NCI-H1930 (cell line): ENCODE measurements around the gene DNPEP.

Source experiments
- DNase-seq, 2 experiments: peaks; one replicate each; lab custom pipeline; 2025; lab: John Stamatoyannopoulos, UW

Gene DNPEP

DNA sequence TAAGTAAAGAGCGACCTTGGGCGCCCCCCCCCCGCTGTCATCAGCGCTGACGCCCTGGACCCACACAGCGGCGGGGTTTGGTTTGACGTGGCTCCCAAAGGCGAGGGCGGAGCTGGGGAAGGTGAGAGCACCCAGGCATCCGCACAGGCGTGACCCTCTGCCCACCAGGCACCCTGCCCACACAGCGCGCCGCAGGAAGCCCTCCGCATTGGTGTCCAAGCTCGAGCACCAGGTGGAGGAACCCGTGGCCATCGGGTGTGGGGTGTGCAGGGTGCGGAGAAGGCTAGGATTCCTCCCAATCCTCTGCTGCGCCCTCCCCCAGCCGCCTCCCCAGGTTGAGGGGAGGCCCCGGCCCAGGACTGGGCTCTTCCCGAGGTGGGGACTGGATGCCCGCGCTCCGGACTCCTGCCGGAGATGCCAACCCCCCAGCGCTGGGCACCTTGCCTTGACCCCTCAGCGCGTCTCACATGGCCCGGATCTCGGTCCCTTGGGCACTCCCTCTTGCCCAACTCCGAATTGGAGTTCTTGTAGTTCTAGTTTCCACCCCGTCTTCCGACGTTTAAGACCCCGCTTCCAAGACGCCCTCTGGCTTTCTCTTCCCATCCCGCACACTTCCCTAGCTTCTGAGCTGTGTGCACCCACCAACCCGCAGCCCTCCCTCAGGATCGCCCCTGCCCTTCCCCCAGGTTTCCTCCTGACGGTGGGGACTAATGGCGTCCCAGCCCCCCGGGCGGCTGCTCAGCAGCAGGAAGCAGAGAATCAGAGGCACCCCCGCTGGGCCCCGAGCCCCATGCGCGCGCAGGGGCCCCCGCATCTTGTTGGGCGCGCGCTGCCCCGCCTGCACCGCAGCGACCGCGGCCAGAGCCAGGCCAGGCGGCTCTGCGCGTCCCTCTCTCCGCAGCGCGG, 29.3 kb downstream of the DNPEP start:
- DNase-seq, result peak in 1 of 2 experiments; percentile 12

DNA sequence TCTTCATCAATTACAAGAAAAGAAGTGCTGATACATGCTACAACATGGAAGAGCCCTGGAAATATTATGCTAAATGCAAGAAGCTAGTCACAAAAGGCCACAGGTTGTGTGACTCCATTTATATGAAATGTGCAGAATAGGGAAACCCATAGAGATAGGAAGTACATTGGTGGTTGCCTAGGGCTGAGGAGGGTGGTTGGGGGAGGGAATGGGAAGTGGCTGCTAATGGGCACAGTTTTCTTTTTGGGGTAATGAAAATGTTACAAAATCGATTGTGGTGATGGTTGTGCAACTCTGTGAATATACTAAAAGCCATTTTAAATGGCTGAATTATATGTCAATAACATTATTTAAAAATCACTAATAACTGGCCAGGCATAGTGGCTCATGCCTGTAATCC, 30.9 kb downstream of the DNPEP start:
- no peak for DNase-seq

DNA sequence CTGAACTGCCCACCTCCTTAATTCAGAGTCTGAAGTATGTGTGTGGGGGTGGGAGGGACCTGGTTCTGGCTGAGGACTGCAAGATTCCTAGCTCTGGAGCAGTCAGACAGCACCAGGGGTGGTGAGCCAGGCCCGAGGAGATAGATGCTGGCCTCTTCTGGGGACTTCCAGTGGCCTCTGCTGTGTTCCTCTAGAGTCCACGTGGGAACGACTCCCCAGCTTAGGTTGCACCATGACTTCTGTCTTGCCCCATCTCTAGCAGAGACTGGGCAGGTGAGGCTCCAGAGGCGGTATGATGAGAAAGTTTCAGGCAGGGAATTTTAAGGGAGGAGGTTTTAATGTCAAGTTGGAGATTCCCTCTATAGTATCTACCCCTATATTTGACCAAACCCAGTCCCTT, 33.1 kb downstream of the DNPEP start:
- DNase-seq, result no peak

DNA sequence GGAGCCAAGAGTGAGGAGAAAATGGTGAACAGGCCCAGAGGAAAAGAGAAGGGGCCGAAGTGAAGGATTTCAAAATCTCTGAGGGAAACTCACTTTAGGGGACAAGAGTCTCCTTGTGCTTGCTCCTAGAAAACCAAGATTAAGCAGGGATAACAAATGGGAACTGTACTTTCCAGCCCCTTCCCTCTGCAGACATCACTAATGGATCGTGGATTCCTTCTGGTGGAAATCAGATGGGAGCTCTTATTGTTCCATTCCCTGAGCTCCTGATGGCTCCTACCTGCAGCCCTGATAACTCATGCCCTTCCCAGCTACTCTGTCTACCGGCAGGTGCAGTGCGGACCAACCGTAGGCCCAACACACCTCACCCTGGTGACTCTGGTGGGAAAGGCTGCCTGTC, 34.6 kb downstream of the DNPEP start:
- DNase-seq, result no peak

DNA sequence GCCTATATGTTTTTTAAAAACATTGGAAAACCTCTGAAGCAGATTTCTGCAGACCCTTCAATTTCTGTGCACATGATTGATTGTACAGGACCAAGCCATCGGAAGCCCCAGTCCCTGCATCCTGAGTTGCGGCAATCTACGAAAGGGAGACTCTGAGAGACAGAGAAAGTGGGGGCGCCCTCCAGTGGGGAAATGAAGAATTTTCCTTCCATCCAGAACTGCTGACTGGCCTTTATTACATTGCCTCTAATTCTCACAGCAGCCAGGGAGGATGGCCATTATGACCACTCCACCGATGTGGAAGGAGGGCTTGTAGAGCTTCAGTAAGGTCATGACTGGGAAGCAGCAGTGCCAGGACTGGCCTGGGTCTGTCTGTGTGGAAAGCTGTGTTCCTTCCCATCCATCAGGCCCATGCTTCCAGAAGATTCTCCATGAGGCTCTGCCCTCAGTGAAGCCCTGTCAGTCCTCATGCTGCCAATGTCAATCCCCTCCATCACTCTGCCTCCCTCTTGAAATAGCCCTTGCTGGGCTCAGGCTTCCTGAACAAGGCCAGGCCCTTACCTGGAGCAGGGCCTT, 35.2 kb downstream of the DNPEP start:
- peak; percentile 23 to 67 for DNase-seq

DNA sequence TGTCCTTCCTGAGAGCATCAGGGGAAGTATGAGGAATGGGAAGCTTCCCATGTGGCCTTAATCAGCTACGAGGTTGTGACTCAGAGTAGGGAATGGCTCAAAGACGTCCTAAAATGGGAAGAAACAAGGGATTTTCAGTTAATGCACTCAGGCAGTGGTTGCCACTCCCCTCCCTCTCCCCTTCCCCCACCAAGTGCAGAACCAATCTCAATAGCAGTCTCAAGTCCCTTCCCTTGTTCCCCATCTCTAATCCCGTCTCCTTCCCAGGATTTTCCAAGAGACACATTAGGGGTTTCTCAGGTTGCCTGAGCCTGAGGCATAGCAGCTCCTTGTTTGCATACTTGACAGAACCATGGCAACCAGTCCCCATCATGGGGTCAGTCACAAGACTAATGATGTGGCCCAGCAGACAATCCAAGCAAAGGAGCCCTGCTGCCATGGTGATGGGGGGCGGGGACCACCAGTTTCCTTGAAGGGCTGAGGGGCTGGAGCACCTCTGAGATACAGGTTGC, 36.9 kb downstream of the DNPEP start:
- no peak for DNase-seq

DNA sequence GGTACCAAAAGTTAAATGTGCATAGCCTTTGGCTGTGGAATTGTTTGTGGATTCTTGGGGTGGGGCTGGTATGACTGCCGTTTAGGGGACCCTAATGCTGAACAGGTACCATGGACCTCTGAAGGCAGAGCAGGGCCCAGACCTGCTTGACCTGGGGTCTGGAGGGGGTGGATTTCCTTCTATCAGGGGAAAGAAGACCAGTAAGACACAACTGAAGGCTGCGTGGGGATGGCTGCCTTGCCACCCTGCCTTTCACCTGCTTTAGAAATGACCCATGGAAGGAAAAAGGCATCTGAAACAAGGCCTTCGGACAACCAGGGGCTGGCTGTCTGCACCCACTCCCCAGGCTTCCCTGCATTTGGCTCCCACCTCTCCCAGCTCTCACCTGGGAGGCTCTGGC, 37.5 kb downstream of the DNPEP start:
- no peak for DNase-seq

DNA sequence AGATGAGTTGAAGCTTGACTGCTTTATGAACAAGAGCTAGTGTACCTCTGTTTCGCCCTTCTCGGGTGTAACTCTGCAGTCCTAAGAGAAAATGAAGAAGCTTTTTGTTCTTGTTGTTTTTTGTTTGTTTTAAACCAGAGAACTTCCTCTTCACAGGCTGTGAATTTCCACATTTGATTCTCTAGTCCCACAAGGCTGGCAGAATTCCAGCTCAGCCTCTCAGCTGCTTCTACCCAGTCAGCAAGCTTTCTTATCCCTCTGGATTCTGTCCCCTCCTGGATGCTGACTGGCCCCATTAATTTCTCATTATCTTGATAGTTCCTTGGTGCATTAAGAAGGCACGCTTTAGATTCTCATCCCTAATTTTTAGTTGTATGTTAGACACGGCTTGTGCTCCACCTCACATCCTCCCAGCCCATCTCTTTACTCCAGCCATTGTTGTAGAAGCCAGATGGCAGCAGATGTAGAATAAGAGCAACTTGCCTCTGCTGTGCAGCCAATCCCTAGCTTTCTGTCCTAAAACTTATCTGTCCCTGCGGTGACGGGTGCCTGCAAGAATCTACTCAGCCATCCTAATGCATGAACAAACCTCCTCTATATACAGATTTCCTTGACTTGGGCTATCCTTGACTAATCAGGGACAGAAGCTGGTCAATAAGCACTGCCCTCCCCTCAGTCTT, 42.8 kb downstream of the DNPEP start:
- DNase-seq, result no peak

DNA sequence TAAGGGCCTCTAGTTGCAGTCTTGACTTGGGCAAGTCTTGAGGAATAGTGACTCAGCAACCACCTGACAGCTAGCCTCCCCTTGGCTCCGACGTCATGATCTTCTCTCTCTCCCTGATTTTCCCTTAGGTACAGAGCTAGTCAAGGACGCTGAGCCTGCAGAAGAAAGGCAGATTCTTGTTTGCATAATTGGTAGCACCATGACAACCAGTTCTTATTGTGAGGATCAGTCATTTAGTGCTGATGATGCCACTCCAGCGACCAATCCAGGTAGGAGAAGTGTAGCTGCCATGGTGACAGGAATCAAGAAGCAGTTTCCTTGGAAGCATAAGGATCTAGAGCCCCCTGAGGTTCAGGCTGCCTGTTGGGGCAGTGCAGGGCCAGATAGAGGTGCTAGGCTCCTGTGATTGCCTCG, 52.3 kb downstream of the DNPEP start:
- DNase-seq, result peak; percentile 17 to 51

DNA sequence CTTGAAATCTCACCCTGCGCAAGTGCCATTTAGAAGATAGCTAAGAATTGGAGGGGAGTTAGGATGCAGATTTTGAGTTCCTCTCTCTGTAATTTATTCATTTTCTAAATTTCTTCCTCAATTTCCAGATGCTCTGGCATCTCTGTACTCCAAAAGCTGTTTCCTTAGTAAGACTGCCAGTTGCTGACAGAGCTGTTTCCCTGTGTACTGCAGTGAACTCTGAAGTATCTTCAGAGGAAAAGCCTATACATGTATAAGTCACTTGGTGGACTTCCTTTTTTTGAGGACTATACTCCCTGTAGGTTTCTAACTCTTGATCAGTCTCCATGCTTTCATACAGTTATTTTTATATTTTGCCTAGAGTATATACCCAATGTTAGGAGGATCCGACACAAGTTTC, 53.6 kb downstream of the DNPEP start:
- DNase-seq, result no peak

DNA sequence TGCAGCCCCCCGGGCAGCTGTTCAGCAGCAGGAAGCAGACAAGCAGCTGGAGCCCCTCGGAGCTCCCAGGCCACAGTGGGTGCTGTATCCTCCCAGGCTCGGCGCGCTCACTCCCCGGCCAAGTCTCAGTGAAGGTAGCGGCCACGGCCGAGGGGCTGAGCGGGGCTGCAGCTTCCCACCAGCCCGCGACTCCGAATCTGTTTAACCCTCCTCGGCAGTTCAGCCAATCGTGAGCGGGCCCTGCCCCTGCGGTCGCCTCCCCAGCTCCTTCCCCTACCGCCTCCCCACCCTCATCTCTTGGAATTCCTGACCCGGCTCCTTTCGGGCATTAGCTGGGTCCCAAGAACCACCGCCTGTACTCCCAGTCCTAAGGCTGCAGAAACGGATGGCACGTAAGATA, 55.2 kb downstream of the DNPEP start, which contains the start of gene RESP18:
Gene RESP18 (minus strand): TSS at position 203 of the 400 bp plus-strand sequence.
- DNase-seq, result no peak

DNA sequence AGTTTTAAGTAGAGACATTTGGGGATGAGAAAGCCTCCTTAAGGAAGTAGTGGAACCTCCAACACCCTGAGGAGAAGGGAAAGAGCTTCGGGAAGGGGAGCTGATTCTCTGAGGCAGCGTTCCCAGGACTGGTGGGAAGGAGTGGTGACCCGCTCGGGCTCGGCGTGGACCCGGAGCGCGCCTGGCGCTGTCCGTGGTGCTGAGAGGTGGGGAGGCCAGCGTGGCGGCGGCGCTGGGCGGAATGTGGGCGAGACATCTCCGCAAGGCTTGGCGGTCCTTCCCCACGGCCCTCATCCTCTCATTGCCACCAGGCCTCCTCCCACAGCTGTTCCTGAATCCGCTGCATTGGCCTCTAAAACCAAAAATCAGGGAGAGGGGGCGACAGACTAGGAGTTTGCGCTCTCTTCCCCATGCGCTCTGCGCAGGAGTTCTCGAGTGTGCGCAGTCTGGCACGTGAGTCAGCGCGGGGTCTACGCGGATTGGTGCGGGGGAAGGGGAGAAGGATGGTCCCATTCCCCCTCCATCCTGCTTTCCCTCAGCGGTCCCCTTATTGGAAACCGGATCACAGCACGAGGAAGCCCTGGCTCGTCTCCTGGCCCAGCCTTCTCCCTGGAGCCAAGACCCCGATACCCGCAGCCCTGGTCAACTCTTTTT, 56.0 kb downstream of the DNPEP start:
- DNase-seq, result no peak

DNA sequence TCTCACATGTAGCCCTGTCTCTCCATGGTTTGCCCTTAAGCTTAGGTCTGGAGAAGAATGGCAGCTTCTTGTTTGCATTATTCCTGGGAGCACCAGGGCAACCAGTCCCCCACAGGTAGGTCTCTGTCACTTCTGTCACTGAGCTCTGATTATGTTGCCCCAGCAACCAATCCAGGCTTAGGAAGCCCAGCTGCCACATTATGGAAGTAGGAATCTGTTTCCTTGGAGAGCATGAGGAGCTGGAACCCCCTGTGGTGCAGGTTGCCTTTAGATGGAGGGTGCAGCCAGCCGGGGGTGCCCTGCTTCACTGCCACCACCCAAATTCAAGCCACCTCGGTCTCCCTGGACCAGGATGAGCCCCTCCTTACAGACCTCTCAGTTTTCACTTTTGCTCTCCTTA, 60.0 kb downstream of the DNPEP start:
- peak in 1 of 2 experiments; percentile 8 for DNase-seq

DNA sequence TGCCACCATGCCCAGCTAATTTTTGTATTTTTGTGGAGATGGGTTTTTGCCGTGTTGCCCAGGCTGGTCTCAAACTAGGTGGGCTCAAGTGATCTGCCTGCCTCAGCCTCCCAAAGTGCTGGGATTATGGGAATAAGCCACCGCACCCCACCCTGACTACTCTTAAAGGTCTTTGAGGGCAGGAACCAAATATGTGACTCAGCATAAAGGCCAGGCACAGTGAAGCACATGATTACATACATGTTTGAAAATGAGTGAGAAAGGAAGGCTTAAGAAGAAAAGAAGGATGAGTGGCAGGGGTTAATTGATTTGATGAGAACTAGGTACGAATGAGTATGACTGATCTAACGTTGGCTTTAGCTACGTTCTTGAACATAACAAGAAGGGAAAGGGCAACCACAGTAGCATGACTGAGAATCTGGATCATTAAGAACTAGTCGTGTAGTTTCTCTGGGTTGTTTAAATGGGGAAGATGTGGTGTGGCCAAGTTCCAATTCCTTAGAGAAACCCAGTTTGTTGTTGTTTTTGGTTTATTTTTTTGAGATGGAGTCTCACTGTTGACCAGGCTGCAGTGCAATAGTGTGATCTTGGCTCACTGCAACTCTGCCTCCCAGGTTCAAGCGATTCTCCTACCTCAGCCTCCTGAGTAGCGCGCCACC, 61.9 kb downstream of the DNPEP start:
- DNase-seq, result no peak

DNA sequence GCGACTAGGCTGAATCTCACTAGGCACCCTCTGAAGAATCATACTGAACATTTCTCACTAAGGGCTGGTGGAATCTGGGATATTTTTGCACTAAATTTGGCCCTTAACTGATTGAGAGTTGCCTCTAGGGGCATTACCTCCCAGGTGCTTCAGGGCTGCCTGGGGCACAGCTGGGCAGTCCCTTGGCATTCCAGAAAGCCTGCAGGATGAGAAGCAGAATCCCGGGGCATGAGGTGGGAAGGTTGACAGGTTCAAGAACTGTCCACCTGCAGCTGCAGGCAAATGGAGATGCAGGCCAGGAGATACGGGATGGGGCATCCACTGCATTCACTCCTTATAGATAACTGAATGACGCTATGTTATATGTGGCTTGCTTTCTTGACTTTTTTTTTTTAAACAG, 62.6 kb downstream of the DNPEP start:
- DNase-seq, result no peak

DNA sequence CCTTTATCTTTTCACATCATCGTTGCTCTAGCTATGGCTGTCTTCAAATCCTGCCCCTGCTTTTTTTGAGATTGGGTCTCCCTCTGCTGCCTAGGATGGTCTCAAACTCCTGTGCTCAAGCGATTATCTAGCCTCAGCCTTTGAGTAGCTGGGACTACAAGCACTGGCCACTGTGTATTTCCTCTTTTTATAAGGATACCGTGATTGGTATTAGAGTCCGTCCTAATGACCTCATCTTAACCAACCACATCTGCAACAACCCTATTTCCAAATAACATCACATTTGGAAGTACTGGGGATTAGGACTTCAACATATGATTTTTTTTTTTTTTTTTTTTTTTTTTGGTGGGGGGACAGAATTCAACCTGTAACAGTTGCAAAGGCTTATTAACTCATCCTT, 64.3 kb downstream of the DNPEP start:
- DNase-seq, result no peak
